Measurements from ENCODE around the gene WDR36. TPM values are rescaled to one million over a fixed set of nuclear protein-coding genes. Genes with fewer than 3 reads are reported as not detected.

The WDR36 gene
- polyA plus RNA-seq, 1 of the 3 experiments (the other 2 are of a cell fraction) = 6.7 TPM

GRCh38 chr5:111119221-111119620 lies 27.1 kb downstream of the WDR36 start:
- no peaks in the 10 kb centered on the region for H3K79me2 ChIP-seq (ENCODE audit: insufficient read depth)
- no peaks in the 10 kb centered on the region for H3K4me1 ChIP-seq (ENCODE audit: control insufficient read depth in 1 of 2, insufficient read depth in 2 of 2, low read depth in 1 of 2, low read length in 1 of 2)
- no peaks in the 10 kb centered on the region for H4K20me1 ChIP-seq (ENCODE audit: insufficient read depth)
- H3K4me2 ChIP-seq = no peak overlapping the region
- ChIA-PET CTCF (no interaction called here), POLR2A (no interaction called here)
- H2AFZ ChIP-seq (ENCODE audit: low read depth) = no peak overlapping the region
- TF ChIP-seq POLR2AphosphoS5 (IDR thresholded peaks at IDR 0.05; ENCODE audit: low read depth, low read length) = no peak
- TF ChIP-seq IRF3 (IDR thresholded peaks at IDR 0.05; ENCODE audit: low read depth, low read length) = no peak
- no peak for TF ChIP-seq RAD21 (IDR thresholded peaks at IDR 0.05; ENCODE audit: low read length)
- no peak for TF ChIP-seq SMC3 (IDR thresholded peaks at IDR 0.05; ENCODE audit: low read depth, low read length)
- TF ChIP-seq PBX3 (IDR thresholded peaks at IDR 0.05) = no peak
- no peak for TF ChIP-seq EP300 (IDR thresholded peaks at IDR 0.05; ENCODE audit: borderline replicate concordance in 1 of 2, low read depth in 1 of 2, low read length in 1 of 2)
- TF ChIP-seq JUND (IDR thresholded peaks at IDR 0.05) = no peak
- no peak for TF ChIP-seq TEAD4 (IDR thresholded peaks at IDR 0.05; ENCODE audit: borderline replicate concordance, insufficient read depth)
- no peak for TF ChIP-seq TCF12 (IDR thresholded peaks at IDR 0.05)
- TF ChIP-seq SIN3A (IDR thresholded peaks at IDR 0.05; ENCODE audit: borderline replicate concordance, low read depth, low read length) = no peak
- TF ChIP-seq CTCF (IDR thresholded peaks at IDR 0.05) = no peak
- no peak for TF ChIP-seq FOXM1 (IDR thresholded peaks at IDR 0.05; ENCODE audit: low read depth)
- TF ChIP-seq YY1 (IDR thresholded peaks at IDR 0.05; ENCODE audit: low read depth) = no peak
- no peak for TF ChIP-seq RFX5 (IDR thresholded peaks at IDR 0.05; ENCODE audit: low read length)
- no peak for TF ChIP-seq NRF1 (IDR thresholded peaks at IDR 0.05; ENCODE audit: low read depth, low read length)
- H3K36me3 ChIP-seq (replicated peaks in 1 of 2; ENCODE audit: control insufficient read depth in 1 of 2, insufficient read depth in 2 of 2, low read length in 1 of 2) = peaks cover 66 to 93% of the 10 kb centered on the region in 2 experiments
- no peak overlapping the region for H3K4me3 ChIP-seq (ENCODE audit: low read depth in 2 of 2, low read length in 1 of 2)
- H3K27me3 ChIP-seq (ENCODE audit: insufficient read depth) = no peaks in the 10 kb centered on the region
- H3K9me3 ChIP-seq = no peaks in the 10 kb centered on the region; the same call in 1 of the 2 replicates
- no peak overlapping the region for H3K9ac ChIP-seq
- no peaks in the 10 kb centered on the region for H3K9me2 ChIP-seq
- peaks cover 9% of the 10 kb centered on the region for H3F3A ChIP-seq (replicated peaks; ENCODE audit: insufficient read depth)
- 50% methylated on average over 2 of the region's 2 CpGs for WGBS (ENCODE audit: low lambda C conversion rate)
- H3K27ac ChIP-seq (ENCODE audit: low read depth in 2 of 2, low read length in 1 of 2) = no peak overlapping the region; a peak in 1 of 4 replicates
- DNase-seq = no peak

GRCh38 chr5:111119856-111120255 lies 27.7 kb downstream of the WDR36 start:
- H3K4me3 ChIP-seq (ENCODE audit: low read depth in 2 of 2, low read length in 1 of 2) = no peak overlapping the region
- WGBS (ENCODE audit: low lambda C conversion rate) = 98% methylated on average over 2 of the region's 2 CpGs
- TF ChIP-seq MXI1 (IDR thresholded peaks at IDR 0.05; ENCODE audit: low read depth, low read length) (no peak), FOSL2 (IDR thresholded peaks at IDR 0.05; ENCODE audit: borderline replicate concordance, low read depth) (no peak), JUND (IDR thresholded peaks at IDR 0.05) (no peak), CTCF (IDR thresholded peaks at IDR 0.05) (no peak), ZBTB33 (IDR thresholded peaks at IDR 0.05; ENCODE audit: borderline replicate concordance, low read depth) (no peak), RFX5 (IDR thresholded peaks at IDR 0.05; ENCODE audit: low read length) (no peak), FOXJ3 (CRISPR knock-in tag; IDR thresholded peaks at IDR 0.05) (no peak), YY1 (IDR thresholded peaks at IDR 0.05; ENCODE audit: low read depth) (no peak), GABPA (IDR thresholded peaks at IDR 0.05; ENCODE audit: low read depth) (no peak), CHD2 (IDR thresholded peaks at IDR 0.05; ENCODE audit: low read length, partially characterized antibody) (no peak)

More at GRCh38 chr5:111119856-111120255, 27.7 kb downstream of the WDR36 start:
- Histone ChIP-seq H3K4me1 (ENCODE audit: control insufficient read depth in 1 of 2, insufficient read depth in 2 of 2, low read depth in 1 of 2, low read length in 1 of 2) (no peaks in the 10 kb centered on the region), H2AFZ (ENCODE audit: low read depth) (no peak overlapping the region), H3K4me2 (no peak overlapping the region), H3F3A (replicated peaks; ENCODE audit: insufficient read depth) (peaks cover 13% of the 10 kb centered on the region), H3K9me2 (no peaks in the 10 kb centered on the region), H3K79me2 (ENCODE audit: insufficient read depth) (no peaks in the 10 kb centered on the region), H3K27ac (ENCODE audit: low read depth in 2 of 2, low read length in 1 of 2) (no peak overlapping the region), H3K36me3 (replicated peaks in 1 of 2; ENCODE audit: control insufficient read depth in 1 of 2, insufficient read depth in 2 of 2, low read length in 1 of 2) (peaks cover 68 to 93% of the 10 kb centered on the region in 2 experiments), H3K27me3 (ENCODE audit: insufficient read depth) (no peaks in the 10 kb centered on the region), H4K20me1 (ENCODE audit: insufficient read depth) (no peaks in the 10 kb centered on the region), H3K9ac (no peak overlapping the region), H3K9me3 (no peaks in the 10 kb centered on the region; the same call in 1 of the 2 replicates)
- POLR2A ChIA-PET = no interaction called here
- CTCF ChIA-PET = no interaction called here
- DNase-seq = no peak

Data from SK-N-SH (cell line).